HepG2 (cell line): ENCODE data around the gene SAP130. TPM values are rescaled to one million over a fixed set of nuclear protein-coding genes. Genes with fewer than 3 reads are reported as not detected.

ENCODE experiments used
- ATAC-seq: fragments of 200-7000 bp; cut with Tn5 transposase; 3 replicates; pipeline ENCODE4 v1.9.1; 2020; ENCODE audit warnings: mild to moderate bottlenecking, moderate library complexity
- BruUV-seq: library from RNA; stranded (reverse); fragments of 400-500 nt; replicated peaks from 2 replicates; lab custom pipeline; 2021; lab: Mats Ljungman, UMichigan
- CTCF ChIA-PET: fragments of 300-600 bp; formaldehyde crosslinking; extraction: SDS; loops from one replicate; lab custom pipeline; 2021; ENCODE audit warnings: low total read pairs, inconsistent platforms, low intra/inter-chr PET ratio; lab: Yijun Ruan, JAX
- POLR2A ChIA-PET: fragments of 350-600 bp; sonication (Branson Sonifier 250); formaldehyde crosslinking; loops from one replicate; lab custom pipeline; 2020; ENCODE audit warnings: antibody characterized with exemption, inconsistent platforms; lab: Yijun Ruan, JAX
- DNase-seq: peaks from one replicate; pipeline ENCODE4 v3.0.0-alpha.2; 2015; ENCODE audit warnings: low spot score
- FAIRE-seq: peaks from 3 replicates; lab custom pipeline; 2011; peaks lifted over from hg19 to GRCh38; lab: Jason Lieb, UNC
- H2AFZ ChIP-seq: one replicate; pipeline ENCODE4 v1.6.1; 2011; ENCODE audit warnings: low read length, inconsistent platforms
- H3K27ac ChIP-seq: fragments of 300-600 bp; 3 replicates; pipeline ENCODE4 v1.8.0; 2011; ENCODE audit warnings: mixed run types, mild to moderate bottlenecking, mixed read lengths, low read length, inconsistent platforms; ENCODE audit not compliant: insufficient read depth; ENCODE audit errors: extremely low read length
- H3K27me3 ChIP-seq, 2 experiments: fragments of 200-600 bp in 1 of 2; 2 replicates in 1 of 2; 3 replicates in 1 of 2; pipeline versions ENCODE4 v1.6.0 to v1.8.0; 2011; ENCODE audit warnings: low read length in 2 of 2, mild to moderate bottlenecking in 2 of 2, moderate library complexity in 2 of 2, inconsistent platforms in 1 of 2; ENCODE audit not compliant: insufficient read depth in 2 of 2, control insufficient read depth in 1 of 2
- H3K36me3 ChIP-seq, 2 experiments: fragments of 200-600 bp in 1 of 2; replicated peaks in 1 of 2; 2 replicates in 1 of 2; 3 replicates in 1 of 2; pipeline versions ENCODE4 v1.5.1 to v1.8.0; 2011; ENCODE audit warnings: low read length in 2 of 2, inconsistent platforms in 1 of 2; ENCODE audit not compliant: insufficient read depth in 2 of 2, control insufficient read depth in 1 of 2
- H3K4me1 ChIP-seq: 2 replicates; pipeline ENCODE4 v1.5.1; 2012; ENCODE audit warnings: low read length, inconsistent platforms; ENCODE audit not compliant: insufficient read depth
- H3K4me2 ChIP-seq: 2 replicates; pipeline ENCODE4 v1.6.0; 2011; ENCODE audit warnings: low read depth, low read length, inconsistent platforms
- H3K4me3 ChIP-seq, 3 experiments: fragments of 200-600 bp in 1 of 3; sonication (generic), shearing (Covaris generic) in 1 of 3; replicated peaks in 1 of 3; 2 replicates each; pipeline ENCODE4 v1.5.1; 2011 to 2016; ENCODE audit warnings: low read length in 3 of 3, inconsistent platforms in 2 of 3, low read depth in 2 of 3, mild to moderate bottlenecking in 2 of 3, control low read depth in 1 of 3, mixed read lengths in 1 of 3; ENCODE audit not compliant: insufficient read depth in 1 of 3
- H3K79me2 ChIP-seq: one replicate; pipeline ENCODE4 v1.6.1; 2011; ENCODE audit warnings: low read length, inconsistent platforms; ENCODE audit not compliant: insufficient read depth
- H3K9ac ChIP-seq: 2 replicates; pipeline ENCODE4 v1.6.0; 2011; ENCODE audit warnings: mild to moderate bottlenecking, low read depth, low read length, inconsistent platforms; ENCODE audit not compliant: insufficient read depth
- H3K9me3 ChIP-seq: 2 replicates; pipeline ENCODE4 v1.5.1; 2012; ENCODE audit warnings: mild to moderate bottlenecking, low read length
- H4K20me1 ChIP-seq: 2 replicates; pipeline ENCODE4 v1.6.0; 2011; ENCODE audit warnings: inconsistent platforms, mild to moderate bottlenecking, low read length, moderate library complexity; ENCODE audit not compliant: insufficient read depth
- GZF1 ChIP-seq: sonication (generic); formaldehyde crosslinking; IDR thresholded peaks from 2 replicates; pipeline ENCODE4 v1.5.1; 2020; ENCODE audit warnings: mild to moderate bottlenecking, missing genetic modification reagents
- KLF9 ChIP-seq: IDR thresholded peaks from 2 replicates; pipeline ENCODE4 v1.6.1; 2016; ENCODE audit warnings: low read depth
- PCBP2 ChIP-seq: fragments of 200-400 bp; formaldehyde crosslinking; optimal IDR thresholded peaks from 2 replicates; pipeline ENCODE3; 2018; ENCODE audit warnings: low read length, low read depth; ENCODE audit not compliant: poor library complexity, severe bottlenecking
- ZNF121 ChIP-seq: sonication (generic); formaldehyde crosslinking; IDR thresholded peaks from 2 replicates; pipeline ENCODE4 v1.5.0; 2020; ENCODE audit warnings: mild to moderate bottlenecking, missing genetic modification reagents
- WGBS: methylation state at CpG from one replicate; pipeline ENCODE4 v1.1.6; 2017; ENCODE audit warnings: low lambda C conversion rate; 5-methylcytosine and 5-hydroxymethylcytosine counted together
- in situ Hi-C: cut with HindIII; loops from 2 replicates; pipeline ENCODE4 v1.10.0; 2017; ENCODE audit warnings: low pct_unique_long_range_greater_than_20kb; ENCODE audit not compliant: extremely low pct_ligation_motif_present
- intact Hi-C: fragments of 100-400 bp; cut with micrococcal nuclease; formaldehyde crosslinking; loops from one replicate; pipeline ENCODE4 v1.10.0; 2022; ENCODE audit not compliant: unreplicated experiment
- polyA plus RNA-seq, 8 experiments: library from polyadenylated mRNA; depleted of rRNA in 3 of 8; stranded (reverse) in 7 of 8; unstranded in 1 of 8; fragments of >200 nt; fragmentation: Illumina TruSeq in 4 of 8; extraction: Trizol in 4 of 8; gene quantifications; 2 replicates each; pipeline versions ENCODE4 v1.2.1 to v1.2.3, GENCODE V29; 2011 to 2016; ENCODE audit warnings: low read depth in 4 of 8, missing spikeins in 1 of 8, mixed read lengths in 1 of 8; ENCODE audit not compliant: insufficient read depth in 1 of 8
- total RNA-seq, 5 experiments: library from RNA; depleted of rRNA; stranded (reverse); fragments of >200 nt; fragmentation: Illumina TruSeq; extraction: Trizol; gene quantifications; 2 replicates each; pipeline ENCODE4 v1.2.3, GENCODE V29; 2016; ENCODE audit warnings: low read depth in 1 of 5

SAP130 gene
- total and polyA plus RNA-seq, 2 of the 13 experiments (the other 11 are each of a cell fraction or from before 2014, with no cell fraction given): 11.1 to 18.6 TPM

DNA sequence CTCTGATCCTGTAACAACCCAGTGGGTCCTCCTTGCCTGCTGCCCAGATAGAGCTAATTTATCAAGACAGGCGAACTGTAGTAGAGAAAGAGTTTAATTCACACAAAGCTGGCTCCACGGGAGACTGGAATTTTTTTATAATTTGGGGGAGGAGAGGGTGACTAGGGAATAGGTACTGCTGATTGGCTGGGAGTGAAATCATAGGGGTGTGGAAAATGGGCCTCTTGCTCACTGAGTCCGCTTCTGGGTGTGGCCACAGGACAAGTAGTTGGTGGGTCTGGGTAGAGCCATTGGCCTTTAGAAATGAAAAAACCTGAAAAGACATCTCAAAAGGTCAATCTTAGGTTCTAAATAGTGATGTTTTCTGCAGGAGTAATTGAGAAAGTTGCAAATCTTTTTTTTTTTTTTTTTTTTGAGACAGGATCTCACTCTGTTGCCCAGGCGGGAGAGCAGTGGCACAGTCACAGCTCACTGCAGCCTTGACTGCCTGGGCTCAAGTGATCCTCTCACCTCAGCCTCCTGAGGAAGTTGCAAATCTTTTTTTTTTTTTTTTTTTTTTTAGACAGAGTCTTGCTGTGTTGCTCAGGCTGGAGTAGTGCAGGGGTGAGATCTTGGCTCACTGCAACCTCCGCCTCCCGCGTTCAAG, 48.7 kb upstream of the SAP130 start:
- FAIRE-seq (no peak), DNase-seq (no peak), ATAC-seq (no peak)
- Histone ChIP-seq H3K79me2 (no peaks in the 10 kb centered on the region), H3K27me3 (no peaks in the 10 kb centered on the region; a peak in 1 of 5 replicates), H3K4me1 (peaks cover 17% of the 10 kb centered on the region), H4K20me1 (no peaks in the 10 kb centered on the region), H2AFZ (no peak overlapping the region), H3K36me3 (no peaks in the 10 kb centered on the region), H3K27ac (no peak overlapping the region), H3K4me3 (no peak overlapping the region), H3K9me3 (no peaks in the 10 kb centered on the region), H3K9ac (no peak overlapping the region), H3K4me2 (no peak overlapping the region)
- in situ Hi-C loops: no loop called here
- WGBS: 55% methylated on average over 7 of the region's 7 CpGs
- intact Hi-C loops: no loop called here
- ChIA-PET CTCF (no interaction called here), POLR2A (no interaction called here)
- TF ChIP-seq ZNF121 (peak; percentile 54; the same call in 1 of the 2 replicates), KLF9 (no peak)
- BruUV-seq: no TSS peak

GRCh38 chr2:128073278-128073677, 45.4 kb upstream of the SAP130 start:
- BruUV-seq: no TSS peak
- FAIRE-seq (no peak), DNase-seq (no peak), ATAC-seq (no peak)
- no peaks in the 10 kb centered on the region for H3K9me3 ChIP-seq
- TF ChIP-seq PCBP2: no peak
- peak; percentile 97 for TF ChIP-seq GZF1 (CRISPR knock-in tag)
- intact Hi-C loops: no loop called here
- no peaks in the 10 kb centered on the region for H4K20me1 ChIP-seq
- ChIA-PET POLR2A (no interaction called here), CTCF (no interaction called here)
- H3K9ac ChIP-seq: no peak overlapping the region
- H3K4me3 ChIP-seq: no peak overlapping the region
- H3K27me3 ChIP-seq: no peaks in the 10 kb centered on the region
- H3K27ac ChIP-seq: no peak overlapping the region
- no peaks in the 10 kb centered on the region for H3K36me3 ChIP-seq
- no peaks in the 10 kb centered on the region for H3K79me2 ChIP-seq
- peaks cover 8% of the 10 kb centered on the region for H3K4me1 ChIP-seq
- H3K4me2 ChIP-seq: no peak overlapping the region
- in situ Hi-C loops: loop anchor here (25.0 kb wide), 2 partner anchors 564 to 664 kb away; no protein-coding TSS in a partner anchor
- H2AFZ ChIP-seq: no peak overlapping the region
- WGBS: 24% methylated on average over 3 of the region's 3 CpGs
